Transverse colon (tissue), 3 donors: ENCODE measurements around the gene MAN1C1.

ENCODE experiments used
- POLR2A ChIP-seq: fragments of 450-650 bp; IDR thresholded peaks from one replicate; pipeline ENCODE4 v1.6.1; 2016; ENCODE audit warnings: antibody characterized with exemption, mild to moderate bottlenecking, moderate library complexity
- TF ChIP-seq, protein P1 (sequence below), 5 experiments: fragments of 200-600 bp in 3 of 5; fragments of 450-650 bp in 2 of 5; sonication (generic) in 3 of 5; IDR thresholded peaks; 1 replicate in 2 of 5; 2 replicates in 3 of 5; pipeline ENCODE4 v1.5.1; 2016 to 2017; ENCODE audit warnings: antibody characterized with exemption in 5 of 5, inconsistent platforms in 3 of 5, mild to moderate bottlenecking in 2 of 5, moderate library complexity in 1 of 5

DNA sequence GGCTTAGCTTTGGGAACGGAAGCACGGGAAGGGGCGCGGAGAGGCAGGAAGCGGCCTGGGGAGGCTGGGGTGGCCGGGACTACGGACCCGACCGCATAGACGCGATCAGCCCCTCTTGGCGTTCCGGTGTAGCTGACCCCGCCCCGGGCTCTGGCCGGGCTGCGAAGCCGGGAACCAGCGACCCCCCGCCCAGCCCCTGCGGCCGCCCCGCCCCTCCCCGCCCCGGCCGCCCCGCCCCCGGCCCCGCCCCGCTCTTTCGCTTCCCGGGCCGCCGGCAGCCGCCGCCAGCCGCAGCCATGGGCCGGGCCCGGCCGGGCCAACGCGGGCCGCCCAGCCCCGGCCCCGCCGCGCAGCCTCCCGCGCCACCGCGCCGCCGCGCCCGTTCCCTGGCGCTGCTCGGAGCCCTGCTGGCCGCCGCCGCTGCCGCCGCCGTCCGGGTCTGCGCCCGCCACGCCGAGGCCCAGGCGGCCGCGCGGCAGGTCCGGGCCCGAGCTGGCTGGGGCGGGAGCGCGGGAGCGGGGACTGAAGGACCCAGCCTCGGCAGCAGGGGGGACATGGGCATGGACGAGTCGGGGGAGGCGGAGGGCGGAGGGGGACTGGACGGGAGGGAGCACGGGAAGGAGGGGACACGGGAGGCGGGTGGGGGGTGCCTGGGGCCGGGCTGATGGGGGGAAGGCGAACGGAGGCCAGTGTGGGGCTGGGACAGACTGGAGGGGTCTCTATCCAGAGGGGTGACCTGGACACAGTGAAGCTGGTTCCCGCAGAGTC lies 183.5 kb downstream of the MAN1C1 start, which contains the start of gene SELENON:
- TF ChIP-seq, protein P1, sequence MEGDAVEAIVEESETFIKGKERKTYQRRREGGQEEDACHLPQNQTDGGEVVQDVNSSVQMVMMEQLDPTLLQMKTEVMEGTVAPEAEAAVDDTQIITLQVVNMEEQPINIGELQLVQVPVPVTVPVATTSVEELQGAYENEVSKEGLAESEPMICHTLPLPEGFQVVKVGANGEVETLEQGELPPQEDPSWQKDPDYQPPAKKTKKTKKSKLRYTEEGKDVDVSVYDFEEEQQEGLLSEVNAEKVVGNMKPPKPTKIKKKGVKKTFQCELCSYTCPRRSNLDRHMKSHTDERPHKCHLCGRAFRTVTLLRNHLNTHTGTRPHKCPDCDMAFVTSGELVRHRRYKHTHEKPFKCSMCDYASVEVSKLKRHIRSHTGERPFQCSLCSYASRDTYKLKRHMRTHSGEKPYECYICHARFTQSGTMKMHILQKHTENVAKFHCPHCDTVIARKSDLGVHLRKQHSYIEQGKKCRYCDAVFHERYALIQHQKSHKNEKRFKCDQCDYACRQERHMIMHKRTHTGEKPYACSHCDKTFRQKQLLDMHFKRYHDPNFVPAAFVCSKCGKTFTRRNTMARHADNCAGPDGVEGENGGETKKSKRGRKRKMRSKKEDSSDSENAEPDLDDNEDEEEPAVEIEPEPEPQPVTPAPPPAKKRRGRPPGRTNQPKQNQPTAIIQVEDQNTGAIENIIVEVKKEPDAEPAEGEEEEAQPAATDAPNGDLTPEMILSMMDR (IDR thresholded peaks at IDR 0.05), result no peak
- no peak for TF ChIP-seq POLR2A
